Hematopoietic multipotent progenitor cell treated with erythropoietin and hydrocortisone succinate and interleukin-3 and kit ligand, for 4 days (in vitro differentiated cells): ENCODE results near the gene C3orf18.
"Not testable (repeated sequence)": the region's sequence is repeated elsewhere in the genome, so short reads cannot be mapped to it uniquely, and the experiment has no call there.

Source experiments
- DNase-seq: peaks from one replicate; pipeline ENCODE4 v3.0.0-alpha.2; 2015

C3orf18 gene

DNA sequence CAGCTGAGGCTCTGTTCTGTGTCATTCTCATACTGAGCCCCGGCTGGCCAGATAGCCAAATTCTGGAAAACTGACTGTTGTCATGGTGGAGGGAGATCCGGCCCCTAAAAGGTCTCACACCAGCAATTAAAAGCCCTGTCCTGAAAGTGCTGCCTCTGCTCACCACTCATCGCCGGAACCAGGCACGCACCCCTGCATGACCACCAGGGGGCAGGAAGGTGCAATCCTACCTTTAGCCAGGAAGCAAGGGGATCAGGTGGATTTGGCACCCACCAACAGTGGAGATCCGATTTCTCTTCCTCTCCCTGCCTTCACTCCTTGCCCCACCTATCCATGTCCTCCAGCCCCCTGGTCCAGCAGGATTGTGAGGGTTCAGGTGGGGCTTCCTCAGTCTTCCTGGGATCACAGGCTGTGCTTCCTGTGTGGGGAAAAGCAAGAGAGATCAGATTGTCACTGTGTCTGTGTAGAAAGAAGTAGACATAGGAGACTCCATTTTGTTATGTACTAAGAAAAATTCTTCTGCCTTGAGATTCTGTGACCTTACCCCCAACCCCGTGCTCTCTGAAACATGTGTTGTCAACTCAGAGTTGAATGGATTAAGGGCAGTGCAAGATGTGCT is 48.0 kb downstream of the C3orf18 start:
- DNase-seq = peak; percentile 80

DNA sequence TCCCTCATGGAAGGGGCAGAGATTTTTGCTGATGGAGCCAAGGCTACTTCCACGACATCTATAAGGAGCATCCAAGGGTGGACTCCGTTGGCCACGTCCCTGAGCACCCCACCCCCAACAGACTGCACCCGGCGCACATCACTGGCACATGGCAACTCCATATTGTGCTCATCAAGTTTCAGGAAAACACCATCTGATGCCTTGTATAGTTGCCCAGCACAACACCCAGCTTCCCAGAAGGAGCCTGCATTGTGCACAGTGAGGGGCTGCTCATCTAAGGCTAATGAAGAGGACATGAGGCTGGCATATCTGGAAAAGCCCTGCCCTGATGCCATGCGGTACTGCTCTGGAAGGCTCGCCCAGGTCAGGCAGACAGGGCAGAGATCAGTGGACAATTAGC is 49.1 kb downstream of the C3orf18 start:
- DNase-seq = no peak

- DNase-seq = no peak
Observed at GRCh38 chr3:50517721-50518206, 49.8 kb downstream of the C3orf18 start.

GRCh38 chr3:50516440-50516871 is 51.1 kb downstream of the C3orf18 start:
- no peak for DNase-seq

DNA sequence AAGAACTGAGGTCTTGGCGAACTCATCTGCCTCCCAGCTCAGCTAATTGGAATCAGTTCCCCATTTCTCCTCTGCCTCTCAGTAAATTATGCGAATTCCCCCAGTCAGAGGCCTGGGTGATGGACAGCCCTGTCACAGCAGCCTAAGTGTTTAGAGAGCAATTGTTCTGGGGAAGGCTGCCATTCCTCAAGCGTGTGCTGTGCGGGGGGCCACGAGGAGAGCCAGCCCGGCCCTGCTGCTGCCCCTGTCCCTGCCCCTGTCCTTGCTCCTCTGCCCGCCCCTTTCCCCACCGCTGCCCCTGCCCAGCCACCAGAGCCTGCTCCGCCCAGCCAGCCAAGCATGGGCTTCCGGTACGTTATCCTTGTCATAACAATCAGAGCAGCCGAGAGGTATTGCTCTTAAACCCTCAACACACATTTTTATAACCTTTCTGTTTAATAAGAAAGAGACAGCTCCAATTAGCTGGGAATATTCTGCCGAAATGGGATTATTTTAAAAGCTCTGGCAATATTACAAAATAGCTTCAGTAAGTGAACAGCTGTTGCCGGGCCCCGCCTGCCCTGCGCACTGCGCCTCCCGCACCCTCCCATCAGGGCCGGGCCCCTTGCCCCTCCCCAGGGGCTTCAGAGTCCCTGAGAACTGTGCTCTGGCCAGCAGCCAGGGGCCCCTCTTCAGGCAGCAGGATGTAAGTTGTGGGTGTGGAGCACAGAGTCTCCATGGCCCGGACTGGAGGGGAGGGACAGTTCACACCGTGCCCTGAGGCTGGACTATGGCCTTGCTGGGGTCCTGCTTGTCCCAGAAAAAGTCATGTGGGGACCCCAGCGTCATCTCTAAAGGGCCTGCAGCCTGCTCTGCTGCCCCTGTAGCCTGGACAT is 51.7 kb downstream of the C3orf18 start:
- peak; percentile 49 for DNase-seq

GRCh38 chr3:50512908-50513307 is 54.6 kb downstream of the C3orf18 start:
- DNase-seq = not testable (repeated sequence)

- DNase-seq = no peak
Observed at GRCh38 chr3:50512131-50512530, 55.4 kb downstream of the C3orf18 start.

DNA sequence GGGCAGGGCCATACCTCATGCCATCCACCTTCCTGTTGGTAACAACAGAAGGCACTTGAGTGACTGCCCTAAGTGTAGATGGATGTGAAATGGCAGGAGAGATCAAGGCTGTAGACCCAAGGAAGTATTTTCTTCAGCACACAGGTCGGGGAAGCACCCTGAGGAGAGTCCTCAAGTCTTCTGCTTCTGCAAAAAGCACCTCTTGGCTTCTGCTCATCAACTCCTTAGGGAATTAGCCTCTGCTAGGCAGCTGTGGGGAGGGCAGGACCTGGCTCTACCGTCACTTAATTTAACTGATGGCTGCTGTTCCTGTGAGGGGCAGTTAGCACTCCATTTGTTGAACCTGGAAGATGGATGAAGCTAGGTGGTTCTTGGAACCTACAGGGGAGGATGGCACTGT is 57.2 kb downstream of the C3orf18 start:
- DNase-seq = no peak

GRCh38 chr3:50509715-50510114 is 57.8 kb downstream of the C3orf18 start:
- no peak for DNase-seq

DNA sequence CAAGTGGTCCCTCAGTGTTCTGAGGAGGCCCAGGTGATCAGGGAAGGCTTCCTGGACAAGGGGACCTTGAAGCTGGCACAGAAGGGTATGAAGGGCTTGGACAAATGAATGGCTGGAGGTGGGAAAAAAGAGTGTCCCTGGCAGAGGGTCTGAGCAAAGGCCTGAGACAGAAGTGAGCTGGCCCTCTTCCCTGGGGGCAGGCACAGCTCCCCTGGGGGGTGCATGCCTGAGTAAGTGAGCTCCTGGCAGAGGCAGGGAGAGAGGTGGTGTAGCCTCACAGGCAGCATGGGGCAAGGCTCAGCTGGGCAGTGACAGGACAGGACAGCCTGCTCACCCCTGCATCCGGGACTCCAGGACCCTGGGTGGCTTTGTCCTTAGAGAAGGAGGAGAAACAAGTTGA is 58.7 kb downstream of the C3orf18 start:
- DNase-seq = no peak
